HEK293T (cell line): ENCODE data around the gene SDHAF2.

Source experiments
- BHLHE40 ChIP-seq: fragments of 450-650 bp; IDR thresholded peaks from 2 replicates; pipeline ENCODE4 v1.6.1; 2016; ENCODE audit warnings: mild to moderate bottlenecking, moderate library complexity, borderline replicate concordance
- FOXM1 ChIP-seq: fragments of 450-650 bp; IDR thresholded peaks from 2 replicates; pipeline ENCODE4 v1.6.1; 2017; ENCODE audit warnings: mild to moderate bottlenecking, borderline replicate concordance
- HDGF ChIP-seq: fragments of 450-650 bp; IDR thresholded peaks from 2 replicates; pipeline ENCODE4 v1.6.1; 2017; ENCODE audit warnings: antibody characterized with exemption, borderline replicate concordance
- LEF1 ChIP-seq: fragments of 450-650 bp; IDR thresholded peaks from 2 replicates; pipeline ENCODE4 v1.6.1; 2017; ENCODE audit warnings: mild to moderate bottlenecking, borderline replicate concordance
- SUZ12 ChIP-seq: fragments of 450-650 bp; IDR thresholded peaks from 2 replicates; pipeline ENCODE4 v1.6.1; 2016; ENCODE audit warnings: mild to moderate bottlenecking
- TARDBP ChIP-seq: fragments of 450-650 bp; IDR thresholded peaks from 2 replicates; pipeline ENCODE4 v1.6.1; 2016
- ZNF384 ChIP-seq: fragments of 450-650 bp; IDR thresholded peaks from 2 replicates; pipeline ENCODE4 v1.6.1; 2016
- TF ChIP-seq, protein P1 (sequence below): fragments of 450-650 bp; IDR thresholded peaks from 2 replicates; pipeline ENCODE4 v1.6.1; 2016

DNA sequence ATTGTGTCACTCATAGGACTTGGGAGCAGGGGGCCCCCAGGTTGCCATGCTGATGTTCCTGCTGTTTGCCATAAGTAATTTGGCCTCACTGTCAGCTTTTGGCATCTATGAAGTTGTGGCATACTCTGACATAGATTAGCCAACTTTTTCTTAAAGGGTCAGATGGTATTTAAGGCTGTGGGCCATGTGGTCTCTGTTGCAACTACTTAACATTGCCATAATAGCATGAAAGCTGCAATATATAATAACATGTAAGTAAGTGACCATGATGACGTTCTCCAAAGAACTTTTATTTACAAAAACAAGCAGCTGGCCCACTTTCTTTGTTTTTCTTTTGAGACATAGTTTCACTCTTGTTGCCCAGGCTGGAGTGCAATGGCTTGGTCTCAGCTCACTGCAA, 39.8 kb upstream of the SDHAF2 start:
- no peak for TF ChIP-seq LEF1
- no peak for TF ChIP-seq BHLHE40
- TF ChIP-seq TARDBP, result no peak
- TF ChIP-seq, protein P1, sequence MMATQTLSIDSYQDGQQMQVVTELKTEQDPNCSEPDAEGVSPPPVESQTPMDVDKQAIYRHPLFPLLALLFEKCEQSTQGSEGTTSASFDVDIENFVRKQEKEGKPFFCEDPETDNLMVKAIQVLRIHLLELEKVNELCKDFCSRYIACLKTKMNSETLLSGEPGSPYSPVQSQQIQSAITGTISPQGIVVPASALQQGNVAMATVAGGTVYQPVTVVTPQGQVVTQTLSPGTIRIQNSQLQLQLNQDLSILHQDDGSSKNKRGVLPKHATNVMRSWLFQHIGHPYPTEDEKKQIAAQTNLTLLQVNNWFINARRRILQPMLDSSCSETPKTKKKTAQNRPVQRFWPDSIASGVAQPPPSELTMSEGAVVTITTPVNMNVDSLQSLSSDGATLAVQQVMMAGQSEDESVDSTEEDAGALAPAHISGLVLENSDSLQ, result no peak
- no peak for TF ChIP-seq SUZ12
- no peak for TF ChIP-seq FOXM1
- TF ChIP-seq ZNF384, result no peak
- TF ChIP-seq HDGF, result no peak
